Dendritic cell treated with granulocyte-macrophage colony-stimulating factor and Interleukin-4, amounts not matched to agents 40 ng/mL and 50 ng/mL, for 4 days (primary cell): Measurements from ENCODE around the gene DCST2.
A peak's percentile ranks its signal among the peaks of the same experiment; 100 is the strongest.

Experiments
- H3K27ac Mint-ChIP-seq: one replicate; pipeline ENCODE4 v1.8.0; 2022; ENCODE audit warnings: mild to moderate bottlenecking, mixed read lengths
- H3K27me3 Mint-ChIP-seq: one replicate; pipeline ENCODE4 v1.8.0; 2022; ENCODE audit warnings: mild to moderate bottlenecking, mixed read lengths
- H3K36me3 Mint-ChIP-seq: one replicate; pipeline ENCODE4 v1.8.0; 2022; ENCODE audit warnings: low read depth, mixed read lengths
- H3K4me1 Mint-ChIP-seq: one replicate; pipeline ENCODE4 v1.8.0; 2022; ENCODE audit warnings: low read depth, mixed read lengths
- H3K4me3 Mint-ChIP-seq: one replicate; pipeline ENCODE4 v1.8.0; 2022; ENCODE audit warnings: mild to moderate bottlenecking, moderate library complexity, mixed read lengths
- H3K9me3 Mint-ChIP-seq: one replicate; pipeline ENCODE4 v1.8.0; 2022; ENCODE audit warnings: mixed read lengths
- intact Hi-C: fragments of 100-400 bp; cut with micrococcal nuclease; formaldehyde crosslinking; loops from one replicate; pipeline ENCODE4 v1.15.0; 2022

Gene DCST2

DNA sequence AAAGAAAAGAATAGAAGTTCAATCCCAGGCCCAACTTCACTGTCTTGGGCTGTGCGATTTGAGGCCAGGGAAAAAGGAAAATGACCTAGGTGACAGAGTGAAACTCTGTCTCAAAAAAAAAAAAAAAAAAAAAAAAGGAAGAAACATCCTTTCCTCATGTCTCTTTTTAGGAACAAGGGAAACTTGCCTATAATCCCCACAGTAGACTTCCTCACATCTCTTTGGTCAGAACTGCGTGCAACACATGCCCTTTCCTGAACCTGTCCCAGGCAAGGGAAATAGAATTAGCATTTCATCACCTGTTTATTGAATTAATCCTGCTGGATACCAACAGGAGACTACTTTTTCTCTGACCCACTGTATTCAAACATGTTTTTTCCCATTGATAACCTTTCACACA, 2.4 kb upstream of the DCST2 start:
- intact Hi-C loops, result no loop called here
- peaks cover 35% of the 10 kb centered on the region for H3K4me1 Mint-ChIP-seq
- H3K4me3 Mint-ChIP-seq, result no peak overlapping the region
- H3K9me3 Mint-ChIP-seq, result no peaks in the 10 kb centered on the region
- H3K27me3 Mint-ChIP-seq, result peaks cover 44% of the 10 kb centered on the region
- H3K36me3 Mint-ChIP-seq, result no peaks in the 10 kb centered on the region
- H3K27ac Mint-ChIP-seq, result no peak overlapping the region

DNA sequence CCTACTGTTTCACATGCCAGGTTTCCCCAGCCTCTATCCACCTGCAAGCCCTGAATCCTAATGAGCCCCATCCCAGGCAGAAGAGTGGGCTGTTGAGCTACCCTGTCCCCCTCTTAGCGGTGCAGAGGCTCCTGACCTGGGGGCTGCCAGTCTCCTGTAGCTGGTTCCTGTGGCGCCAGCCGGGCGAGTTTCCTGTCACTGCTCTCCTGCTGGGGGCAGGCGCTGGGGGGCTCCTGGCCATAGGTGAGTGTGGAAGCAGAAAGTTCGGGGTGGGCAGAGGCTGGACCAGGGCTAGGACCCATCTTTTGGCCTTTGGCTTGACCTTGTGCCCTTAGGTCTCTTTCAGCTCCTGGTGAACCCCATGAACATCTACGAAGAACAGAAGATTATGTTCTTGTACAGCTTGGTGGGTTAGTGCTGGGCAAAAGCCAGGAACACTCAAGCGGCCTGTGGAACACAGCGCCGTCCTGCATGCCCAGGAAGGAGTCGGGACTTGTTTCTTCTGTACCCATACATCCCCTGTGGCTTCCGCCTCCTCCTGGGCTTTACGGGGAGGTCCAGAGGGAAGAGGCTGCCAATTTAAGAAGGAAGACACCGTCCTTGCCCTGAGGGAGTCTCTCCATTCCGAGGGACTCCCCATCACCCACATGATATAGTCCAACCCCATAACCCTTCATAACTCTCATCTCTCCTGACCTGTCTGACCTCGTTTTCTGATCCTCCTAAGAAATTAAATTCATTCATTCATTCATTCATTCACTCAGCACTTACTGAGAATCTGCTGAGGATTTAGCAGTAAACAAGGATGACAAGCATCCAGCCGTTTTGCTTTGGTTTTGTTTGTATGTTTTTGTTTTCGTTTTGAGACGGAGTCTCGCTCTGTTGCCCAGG, 982 bp upstream of the DCST2 start:
- Mint-ChIP-seq H3K4me3 (no peak overlapping the region), H3K9me3 (no peaks in the 10 kb centered on the region), H3K36me3 (no peaks in the 10 kb centered on the region), H3K27me3 (peaks cover 42% of the 10 kb centered on the region), H3K4me1 (peaks cover 38% of the 10 kb centered on the region), H3K27ac (no peak overlapping the region)
- intact Hi-C loops, result no loop called here

DNA sequence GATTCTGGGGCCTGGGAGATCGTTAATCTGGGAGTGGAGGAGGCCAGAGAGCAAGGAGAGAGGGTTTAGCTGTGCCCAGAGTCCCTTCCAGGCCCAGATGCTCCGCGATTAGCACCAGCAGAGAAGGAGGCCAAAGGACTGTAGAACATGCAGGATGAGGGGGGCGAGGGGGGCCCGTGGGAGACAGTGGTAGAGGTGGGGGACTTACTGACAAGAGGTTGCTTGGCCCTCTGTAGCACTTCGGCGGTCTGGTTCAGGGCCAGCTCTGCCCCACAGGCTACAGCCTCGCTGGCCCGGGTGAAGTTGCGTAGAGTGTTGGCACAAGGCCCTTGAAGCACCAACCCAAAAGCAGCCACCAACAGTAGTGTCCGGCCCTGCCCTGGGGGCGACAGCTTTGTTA, 695 bp downstream of the DCST2 start:
- no peaks in the 10 kb centered on the region for H3K36me3 Mint-ChIP-seq
- H3K27ac Mint-ChIP-seq, result no peak overlapping the region
- no peak overlapping the region for H3K4me3 Mint-ChIP-seq
- H3K4me1 Mint-ChIP-seq, result peaks cover 37% of the 10 kb centered on the region
- no peaks in the 10 kb centered on the region for H3K9me3 Mint-ChIP-seq
- intact Hi-C loops, result no loop called here
- H3K27me3 Mint-ChIP-seq, result peaks cover 33% of the 10 kb centered on the region

DNA sequence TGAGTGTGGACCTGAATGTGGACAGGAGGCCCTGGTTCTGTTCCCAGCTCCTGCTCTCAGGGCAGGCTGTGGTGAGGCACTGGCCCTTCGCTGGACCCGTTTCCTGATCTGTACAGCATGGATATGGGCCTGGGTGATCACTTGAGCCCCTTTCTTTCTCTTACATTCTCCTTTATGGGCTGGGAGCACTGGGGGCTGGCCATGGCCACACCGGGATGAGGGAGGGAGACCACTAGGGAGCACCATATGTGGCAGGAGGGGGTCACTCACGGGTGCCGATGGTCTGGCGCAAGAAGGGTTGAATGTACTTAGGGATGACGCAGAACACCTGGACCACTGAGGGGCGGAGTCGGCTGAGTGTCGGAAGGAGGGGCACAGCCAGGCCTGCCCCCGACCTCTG, 2.7 kb downstream of the DCST2 start:
- Mint-ChIP-seq H3K4me1 (peaks cover 22% of the 10 kb centered on the region), H3K27me3 (peaks cover 26% of the 10 kb centered on the region), H3K4me3 (no peak overlapping the region), H3K36me3 (no peaks in the 10 kb centered on the region), H3K27ac (no peak overlapping the region), H3K9me3 (no peaks in the 10 kb centered on the region)
- intact Hi-C loops, result no loop called here

DNA sequence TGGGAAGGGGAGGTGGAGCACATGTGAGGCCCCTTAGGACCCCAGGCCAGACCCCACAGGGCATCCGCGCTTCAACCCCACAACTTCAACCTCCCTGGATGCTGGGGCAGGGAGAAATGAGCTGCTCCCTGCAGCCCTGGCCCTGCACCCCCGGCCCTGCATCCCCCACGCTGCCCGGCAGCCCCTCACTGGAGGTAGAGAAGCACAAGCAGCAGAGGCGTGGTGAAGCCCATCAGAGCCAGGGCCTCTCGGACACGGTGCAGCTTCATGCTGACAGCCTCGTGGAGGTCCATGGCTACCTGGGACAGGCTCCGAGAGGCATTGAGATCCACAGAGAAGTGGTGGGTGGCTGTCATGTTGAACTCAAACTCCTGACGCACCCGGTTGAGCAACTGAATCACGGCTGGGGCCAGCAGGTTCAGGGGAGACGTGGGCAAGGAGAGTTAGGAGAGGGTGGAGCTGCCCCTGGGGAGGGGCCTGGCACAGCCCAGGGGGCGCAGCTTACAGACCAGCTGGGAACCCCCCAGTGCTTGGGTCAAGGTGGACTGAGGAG, 3.3 kb downstream of the DCST2 start:
- H3K9me3 Mint-ChIP-seq, result no peaks in the 10 kb centered on the region
- intact Hi-C loops, result no loop called here
- peaks cover 26% of the 10 kb centered on the region for H3K27me3 Mint-ChIP-seq
- peaks cover 20% of the 10 kb centered on the region for H3K4me1 Mint-ChIP-seq
- no peak overlapping the region for H3K27ac Mint-ChIP-seq
- H3K4me3 Mint-ChIP-seq, result no peak overlapping the region
- no peaks in the 10 kb centered on the region for H3K36me3 Mint-ChIP-seq

DNA sequence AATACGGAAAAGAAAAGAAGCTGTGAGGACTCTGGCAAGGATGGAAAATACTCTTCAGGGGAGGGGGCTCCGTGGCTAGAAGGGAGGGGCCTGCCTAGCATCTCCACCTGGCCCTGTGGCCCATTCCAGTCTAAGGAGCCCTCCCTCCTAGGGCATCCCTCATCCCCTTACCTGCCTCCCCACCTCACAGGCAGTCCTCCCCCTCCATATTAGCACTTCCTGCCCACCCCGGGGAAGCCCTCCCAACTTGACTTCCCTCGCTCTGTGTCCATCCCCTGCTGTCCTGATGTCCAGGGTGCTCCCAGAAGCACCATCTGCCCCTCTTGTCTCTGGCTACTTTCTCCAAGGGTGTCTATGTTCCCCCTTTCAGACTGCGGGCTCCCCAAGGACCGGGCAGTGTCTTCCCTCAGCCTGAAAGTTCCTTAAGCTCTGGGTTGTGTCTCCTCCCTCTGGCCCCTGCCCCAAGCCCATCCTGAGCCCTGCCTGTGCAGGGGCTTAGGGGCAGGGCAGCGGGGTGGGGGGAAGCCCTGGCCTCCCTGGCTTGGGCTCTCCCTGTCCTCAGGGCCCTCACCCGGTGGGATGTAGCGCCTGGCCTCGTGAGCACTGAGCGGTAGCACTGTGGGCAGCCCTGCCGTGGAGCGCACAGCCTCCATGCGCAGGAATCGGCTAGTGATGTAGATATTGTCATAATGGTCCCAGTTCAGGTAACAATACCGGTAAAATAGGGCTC, 3.9 kb downstream of the DCST2 start:
- Mint-ChIP-seq H3K4me1 (peaks cover 25% of the 10 kb centered on the region), H3K9me3 (no peaks in the 10 kb centered on the region), H3K27me3 (peaks cover 21% of the 10 kb centered on the region), H3K27ac (peak overlapping the region; percentile 75), H3K4me3 (no peak overlapping the region), H3K36me3 (no peaks in the 10 kb centered on the region)
- intact Hi-C loops, result no loop called here

DNA sequence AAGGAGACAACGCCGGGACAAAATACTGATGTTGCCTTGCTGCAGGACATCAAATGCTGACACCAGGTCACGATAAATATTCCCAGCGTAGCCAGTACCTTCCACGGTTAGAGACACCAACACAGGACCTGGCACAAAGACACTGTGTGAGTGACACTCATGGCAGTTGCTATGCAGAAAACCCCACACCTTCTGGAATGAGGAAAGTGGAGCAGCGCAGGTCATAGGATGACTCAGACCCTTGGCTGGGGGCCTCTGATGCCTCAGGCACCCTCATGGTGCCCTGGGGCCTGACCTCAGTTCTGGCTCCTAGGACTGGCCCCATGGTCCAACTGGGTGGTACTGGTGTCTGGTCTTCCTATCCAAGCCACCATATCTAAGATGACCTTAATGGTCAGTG, 7.0 kb downstream of the DCST2 start:
- no peak overlapping the region for H3K27ac Mint-ChIP-seq
- H3K27me3 Mint-ChIP-seq, result peaks cover 8% of the 10 kb centered on the region
- H3K4me3 Mint-ChIP-seq, result no peak overlapping the region
- no peaks in the 10 kb centered on the region for H3K9me3 Mint-ChIP-seq
- peaks cover 43% of the 10 kb centered on the region for H3K4me1 Mint-ChIP-seq
- intact Hi-C loops, result no loop called here
- no peaks in the 10 kb centered on the region for H3K36me3 Mint-ChIP-seq

DNA sequence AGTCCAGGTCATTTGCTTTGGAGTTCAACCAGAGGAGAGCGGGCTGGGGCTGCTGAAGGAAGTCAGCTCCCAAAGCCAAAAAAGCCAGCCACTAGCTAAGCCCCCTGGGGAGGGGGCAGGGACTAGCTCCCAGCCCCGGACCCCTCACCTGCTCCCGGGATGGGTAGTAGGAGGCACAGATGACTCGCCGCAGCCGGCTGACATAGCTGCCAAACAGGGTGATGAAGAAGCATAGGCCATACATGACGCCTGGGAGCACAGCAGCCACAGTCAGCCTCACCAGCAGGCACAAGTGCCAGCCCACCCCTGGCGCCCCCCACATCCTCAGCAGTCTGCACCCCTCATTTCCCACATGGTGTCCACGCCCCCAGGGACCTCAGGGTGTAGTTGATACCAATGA, 7.4 kb downstream of the DCST2 start:
- intact Hi-C loops, result no loop called here
- H3K36me3 Mint-ChIP-seq, result no peaks in the 10 kb centered on the region
- H3K27me3 Mint-ChIP-seq, result peaks cover 8% of the 10 kb centered on the region
- peaks cover 47% of the 10 kb centered on the region for H3K4me1 Mint-ChIP-seq
- H3K27ac Mint-ChIP-seq, result no peak overlapping the region
- H3K9me3 Mint-ChIP-seq, result no peaks in the 10 kb centered on the region
- H3K4me3 Mint-ChIP-seq, result no peak overlapping the region

DNA sequence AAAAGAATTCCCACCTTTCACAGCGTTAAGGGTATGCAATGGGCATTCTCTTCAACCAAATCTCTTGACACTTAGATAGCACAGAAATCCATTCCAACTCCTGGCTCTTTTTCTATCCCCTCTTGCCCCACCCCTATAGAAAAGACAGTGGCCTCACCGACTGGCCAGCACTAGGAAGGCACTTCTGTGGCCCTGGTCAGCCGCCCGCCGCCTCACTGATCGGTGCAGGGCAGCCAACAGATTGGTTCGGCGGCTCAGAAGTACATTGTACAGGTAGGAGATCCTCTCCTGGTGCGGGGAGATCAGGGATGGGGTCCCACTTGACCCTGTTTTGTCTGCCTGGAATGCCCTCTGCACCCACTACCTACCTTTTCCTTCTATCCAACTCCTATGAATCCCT, 9.3 kb downstream of the DCST2 start:
- peaks cover 10% of the 10 kb centered on the region for H3K36me3 Mint-ChIP-seq
- peaks cover 51% of the 10 kb centered on the region for H3K4me1 Mint-ChIP-seq
- intact Hi-C loops, result no loop called here
- H3K27me3 Mint-ChIP-seq, result peaks cover 5% of the 10 kb centered on the region
- H3K27ac Mint-ChIP-seq, result no peak overlapping the region
- no peaks in the 10 kb centered on the region for H3K9me3 Mint-ChIP-seq
- no peak overlapping the region for H3K4me3 Mint-ChIP-seq

DNA sequence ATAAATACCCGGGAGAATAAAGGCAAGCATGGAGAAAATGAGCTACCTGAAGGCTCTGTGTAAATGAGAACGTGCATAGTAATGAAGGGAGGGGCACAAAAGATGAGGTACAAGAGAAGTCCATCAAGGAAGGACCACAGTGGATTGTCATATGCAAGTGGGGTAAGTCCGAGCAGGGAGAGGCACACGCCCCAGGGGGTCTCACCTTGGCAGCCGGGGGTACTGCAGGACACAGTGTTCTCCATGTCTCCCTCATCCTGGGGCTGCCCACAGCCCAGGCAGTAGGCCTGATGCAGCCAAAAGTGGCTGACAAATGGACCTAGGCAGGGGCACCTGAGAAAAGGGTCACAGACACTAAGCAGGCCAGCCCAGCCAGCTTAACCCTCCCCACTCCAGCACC, 10.0 kb downstream of the DCST2 start:
- Mint-ChIP-seq H3K27me3 (no peaks in the 10 kb centered on the region), H3K4me1 (peaks cover 51% of the 10 kb centered on the region), H3K36me3 (peaks cover 17% of the 10 kb centered on the region), H3K27ac (no peak overlapping the region), H3K9me3 (no peaks in the 10 kb centered on the region), H3K4me3 (no peak overlapping the region)
- intact Hi-C loops, result no loop called here

DNA sequence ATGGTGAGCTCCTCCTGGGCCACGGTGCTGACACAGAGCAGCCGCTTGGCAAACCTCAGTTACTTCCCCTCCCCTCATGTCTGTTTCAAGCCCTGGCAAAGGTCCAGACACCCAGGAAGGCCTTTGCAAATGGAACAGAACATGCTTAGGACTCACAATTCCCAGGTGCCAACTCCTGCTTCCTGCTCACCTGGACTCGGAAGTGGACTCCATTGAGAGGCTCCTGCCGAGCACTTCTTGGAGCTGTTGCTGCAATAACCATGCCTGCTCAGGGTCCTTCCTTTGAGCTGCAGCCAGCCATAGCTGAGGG, 10.7 kb downstream of the DCST2 start:
- intact Hi-C loops, result no loop called here
- Mint-ChIP-seq H3K36me3 (peaks cover 25% of the 10 kb centered on the region), H3K4me3 (no peak overlapping the region), H3K27me3 (no peaks in the 10 kb centered on the region), H3K27ac (no peak overlapping the region), H3K4me1 (peaks cover 54% of the 10 kb centered on the region), H3K9me3 (no peaks in the 10 kb centered on the region)

DNA sequence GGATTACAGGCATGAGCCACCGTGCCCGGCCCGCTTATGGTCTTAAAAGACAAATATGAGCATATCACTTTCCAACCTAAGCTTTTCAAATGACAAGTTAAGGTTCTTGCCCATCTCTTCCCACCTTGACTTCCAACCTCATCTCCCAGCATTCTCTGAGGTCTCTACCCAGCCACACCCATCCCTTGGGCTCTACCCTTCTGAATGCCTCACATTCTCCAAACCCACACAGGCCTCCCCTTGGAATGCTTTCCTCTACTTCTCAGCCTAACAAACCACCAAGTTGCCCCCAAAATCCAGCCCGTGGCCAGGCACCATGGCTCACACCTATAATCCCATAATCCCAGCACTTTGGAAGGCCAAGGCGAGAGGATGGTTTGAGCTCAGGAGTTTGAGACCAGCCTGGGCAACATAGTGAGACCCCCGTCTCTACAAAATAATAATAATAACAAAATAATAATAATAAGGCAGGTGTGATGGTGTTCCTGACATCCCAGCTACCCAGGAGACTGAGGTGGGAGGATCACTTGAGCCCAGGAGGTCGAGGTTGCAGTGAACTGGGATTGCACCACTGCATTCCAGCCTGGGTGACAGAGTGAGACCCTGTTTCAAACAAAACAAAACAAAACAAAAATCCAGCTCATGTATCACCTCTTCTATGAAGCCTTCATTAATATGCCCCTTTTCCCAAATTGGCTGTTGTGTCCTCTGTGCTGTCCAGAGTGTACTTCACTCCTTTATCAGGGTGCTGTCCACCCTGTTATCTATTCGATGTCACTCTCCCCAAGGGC, 11.2 kb downstream of the DCST2 start:
- Mint-ChIP-seq H3K4me1 (peaks cover 59% of the 10 kb centered on the region), H3K9me3 (no peaks in the 10 kb centered on the region), H3K27ac (no peak overlapping the region)

DNA sequence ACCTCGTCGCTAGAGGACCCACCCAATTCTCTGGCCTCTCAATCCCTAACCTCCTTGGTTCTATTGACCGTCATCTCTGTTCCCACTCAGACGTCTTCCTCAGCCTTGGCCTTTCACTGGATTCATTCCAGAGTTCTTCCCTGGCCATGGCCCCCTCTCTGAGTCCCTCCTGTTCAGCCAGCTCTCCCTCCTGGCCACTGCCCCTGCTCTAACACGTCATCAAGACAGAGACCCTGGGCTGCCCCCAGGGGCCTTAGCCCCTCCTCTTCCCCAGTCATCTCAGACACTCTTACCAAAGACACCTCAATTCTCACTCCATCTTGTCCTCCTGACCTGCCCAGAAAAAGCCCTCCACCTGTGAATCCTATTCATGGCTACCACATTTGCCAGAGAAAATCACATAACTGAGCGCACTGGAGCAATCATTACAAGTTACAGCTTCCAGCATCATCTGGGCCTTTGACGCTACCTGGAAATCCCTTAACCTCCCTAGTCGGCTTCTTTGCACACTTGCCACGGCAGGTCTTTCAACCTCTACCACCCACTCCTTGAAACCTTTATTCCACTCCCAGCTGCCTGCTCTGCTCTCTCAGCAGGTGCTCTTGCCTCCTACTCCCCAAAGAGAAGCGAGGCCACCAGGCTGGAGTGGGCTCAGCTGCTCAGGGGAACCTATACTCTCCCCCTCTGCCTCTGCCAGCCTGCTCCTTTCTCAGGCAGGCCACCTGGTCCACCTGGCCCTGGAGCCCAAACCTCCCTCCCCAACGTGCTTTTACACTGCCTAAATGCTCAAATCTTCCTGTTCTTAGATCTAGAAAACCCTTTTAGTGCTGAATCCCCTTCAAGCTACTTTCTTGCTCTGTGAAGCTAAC, 14.0 kb downstream of the DCST2 start:
- Mint-ChIP-seq H3K27me3 (no peaks in the 10 kb centered on the region), H3K27ac (peak overlapping the region; percentile 2), H3K36me3 (peaks cover 53% of the 10 kb centered on the region), H3K9me3 (no peaks in the 10 kb centered on the region), H3K4me3 (no peak overlapping the region), H3K4me1 (peaks cover 73% of the 10 kb centered on the region)
- intact Hi-C loops, result loop anchor here (5.0 kb wide), 1 partner anchor 33 kb away; the partner anchor contains the start of gene ADAM15

More for the DNA sequence above, 11.2 kb downstream of the DCST2 start:
- Mint-ChIP-seq H3K36me3 (peaks cover 28% of the 10 kb centered on the region), H3K4me3 (no peak overlapping the region), H3K27me3 (no peaks in the 10 kb centered on the region)
- intact Hi-C loops, result no loop called here
